HL-60 (cell line): ENCODE results near the gene ALG3.
A peak's percentile ranks its signal among the peaks of the same experiment; 100 is the strongest.

Source experiments
- DNase-seq, 2 experiments: peaks; one replicate each; pipeline ENCODE4 v3.0.0-alpha.2; 2010 to 2020; ENCODE audit warnings: low read depth in 1 of 2, low spot score in 1 of 2
- H3K27ac ChIP-seq: fragments of 250-450 bp; sonication (Bioruptor Pico); replicated peaks from 2 replicates; pipeline ENCODE4 v1.5.1; 2020; ENCODE audit warnings: mild to moderate bottlenecking, moderate library complexity
- H3K27me3 ChIP-seq: fragments of 250-450 bp; sonication (Bioruptor Pico); 2 replicates; pipeline ENCODE4 v1.5.1; 2021; ENCODE audit warnings: mild to moderate bottlenecking, moderate library complexity; ENCODE audit not compliant: insufficient read depth, poor library complexity, severe bottlenecking
- H3K4me3 ChIP-seq: replicated peaks from 2 replicates; pipeline ENCODE4 v1.5.1; 2011; ENCODE audit warnings: mild to moderate bottlenecking, control low read depth, low read length; ENCODE audit not compliant: insufficient read depth
- GABPA ChIP-seq: IDR thresholded peaks from 2 replicates; pipeline ENCODE4 v1.6.1; 2012; ENCODE audit warnings: low read depth
- POLR2AphosphoS5 ChIP-seq: IDR thresholded peaks from 2 replicates; pipeline ENCODE4 v1.6.1; 2012; ENCODE audit warnings: low read depth
- SPI1 ChIP-seq: IDR thresholded peaks from 2 replicates; pipeline ENCODE4 v1.6.1; 2012; ENCODE audit warnings: low read depth, mild to moderate bottlenecking, borderline replicate concordance
- TF ChIP-seq, protein P1 (sequence below): IDR thresholded peaks from one replicate; pipeline ENCODE4 v1.5.1; 2011; ENCODE audit warnings: low read length, control low read depth, inconsistent platforms; ENCODE audit not compliant: insufficient read depth
- TF ChIP-seq, protein P2 (sequence below): IDR thresholded peaks from 2 replicates; pipeline ENCODE4 v1.6.1; 2012; ENCODE audit warnings: low read depth; ENCODE audit not compliant: insufficient replicate concordance

The ALG3 gene

GRCh38 chr3:184223946-184224345 lies 24.8 kb downstream of the ALG3 start:
- H3K4me3 ChIP-seq = no peak overlapping the region

GRCh38 chr3:184222521-184222920 lies 26.2 kb downstream of the ALG3 start:
- Histone ChIP-seq H3K27me3 (peaks cover 8% of the 10 kb centered on the region), H3K27ac (no peak overlapping the region), H3K4me3 (no peak overlapping the region)
- TF ChIP-seq, protein P1, sequence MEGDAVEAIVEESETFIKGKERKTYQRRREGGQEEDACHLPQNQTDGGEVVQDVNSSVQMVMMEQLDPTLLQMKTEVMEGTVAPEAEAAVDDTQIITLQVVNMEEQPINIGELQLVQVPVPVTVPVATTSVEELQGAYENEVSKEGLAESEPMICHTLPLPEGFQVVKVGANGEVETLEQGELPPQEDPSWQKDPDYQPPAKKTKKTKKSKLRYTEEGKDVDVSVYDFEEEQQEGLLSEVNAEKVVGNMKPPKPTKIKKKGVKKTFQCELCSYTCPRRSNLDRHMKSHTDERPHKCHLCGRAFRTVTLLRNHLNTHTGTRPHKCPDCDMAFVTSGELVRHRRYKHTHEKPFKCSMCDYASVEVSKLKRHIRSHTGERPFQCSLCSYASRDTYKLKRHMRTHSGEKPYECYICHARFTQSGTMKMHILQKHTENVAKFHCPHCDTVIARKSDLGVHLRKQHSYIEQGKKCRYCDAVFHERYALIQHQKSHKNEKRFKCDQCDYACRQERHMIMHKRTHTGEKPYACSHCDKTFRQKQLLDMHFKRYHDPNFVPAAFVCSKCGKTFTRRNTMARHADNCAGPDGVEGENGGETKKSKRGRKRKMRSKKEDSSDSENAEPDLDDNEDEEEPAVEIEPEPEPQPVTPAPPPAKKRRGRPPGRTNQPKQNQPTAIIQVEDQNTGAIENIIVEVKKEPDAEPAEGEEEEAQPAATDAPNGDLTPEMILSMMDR = no peak
- TF ChIP-seq, protein P2, sequence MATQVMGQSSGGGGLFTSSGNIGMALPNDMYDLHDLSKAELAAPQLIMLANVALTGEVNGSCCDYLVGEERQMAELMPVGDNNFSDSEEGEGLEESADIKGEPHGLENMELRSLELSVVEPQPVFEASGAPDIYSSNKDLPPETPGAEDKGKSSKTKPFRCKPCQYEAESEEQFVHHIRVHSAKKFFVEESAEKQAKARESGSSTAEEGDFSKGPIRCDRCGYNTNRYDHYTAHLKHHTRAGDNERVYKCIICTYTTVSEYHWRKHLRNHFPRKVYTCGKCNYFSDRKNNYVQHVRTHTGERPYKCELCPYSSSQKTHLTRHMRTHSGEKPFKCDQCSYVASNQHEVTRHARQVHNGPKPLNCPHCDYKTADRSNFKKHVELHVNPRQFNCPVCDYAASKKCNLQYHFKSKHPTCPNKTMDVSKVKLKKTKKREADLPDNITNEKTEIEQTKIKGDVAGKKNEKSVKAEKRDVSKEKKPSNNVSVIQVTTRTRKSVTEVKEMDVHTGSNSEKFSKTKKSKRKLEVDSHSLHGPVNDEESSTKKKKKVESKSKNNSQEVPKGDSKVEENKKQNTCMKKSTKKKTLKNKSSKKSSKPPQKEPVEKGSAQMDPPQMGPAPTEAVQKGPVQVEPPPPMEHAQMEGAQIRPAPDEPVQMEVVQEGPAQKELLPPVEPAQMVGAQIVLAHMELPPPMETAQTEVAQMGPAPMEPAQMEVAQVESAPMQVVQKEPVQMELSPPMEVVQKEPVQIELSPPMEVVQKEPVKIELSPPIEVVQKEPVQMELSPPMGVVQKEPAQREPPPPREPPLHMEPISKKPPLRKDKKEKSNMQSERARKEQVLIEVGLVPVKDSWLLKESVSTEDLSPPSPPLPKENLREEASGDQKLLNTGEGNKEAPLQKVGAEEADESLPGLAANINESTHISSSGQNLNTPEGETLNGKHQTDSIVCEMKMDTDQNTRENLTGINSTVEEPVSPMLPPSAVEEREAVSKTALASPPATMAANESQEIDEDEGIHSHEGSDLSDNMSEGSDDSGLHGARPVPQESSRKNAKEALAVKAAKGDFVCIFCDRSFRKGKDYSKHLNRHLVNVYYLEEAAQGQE = no peak
- no peak for TF ChIP-seq GABPA
- no peak for TF ChIP-seq POLR2AphosphoS5
- no peak for TF ChIP-seq SPI1
- no peak for DNase-seq

More at GRCh38 chr3:184223946-184224345, 24.8 kb downstream of the ALG3 start:
- TF ChIP-seq, protein P1 = no peak
- TF ChIP-seq POLR2AphosphoS5 (no peak), SPI1 (no peak), GABPA (no peak)
- TF ChIP-seq, protein P2 = no peak
- Histone ChIP-seq H3K27ac (no peak overlapping the region), H3K27me3 (peaks cover 21% of the 10 kb centered on the region)
- DNase-seq = no peak

GRCh38 chr3:184218814-184219213 lies 29.9 kb downstream of the ALG3 start:
- Histone ChIP-seq H3K4me3 (no peak overlapping the region), H3K27me3 (peaks cover 5% of the 10 kb centered on the region), H3K27ac (no peak overlapping the region)
- DNase-seq = no peak
- TF ChIP-seq, protein P1 = no peak
- peak; percentile 46; the same call in 1 of the 2 replicates for TF ChIP-seq SPI1

GRCh38 chr3:184211718-184212117 lies 37.0 kb downstream of the ALG3 start:
- no peak overlapping the region for H3K27ac ChIP-seq
- no peak for DNase-seq
- TF ChIP-seq, protein P2 = no peak
- TF ChIP-seq SPI1 (no peak), GABPA (no peak), POLR2AphosphoS5 (no peak)
- TF ChIP-seq, protein P1 = no peak
- peaks cover 7% of the 10 kb centered on the region for H3K27me3 ChIP-seq
- H3K4me3 ChIP-seq = no peak overlapping the region
